ENCODE results near the gene SLC10A4.
"Not testable (repeated sequence)": the region's sequence is repeated elsewhere in the genome, so short reads cannot be mapped to it uniquely, and the experiment has no call there.

SLC10A4 gene

DNA sequence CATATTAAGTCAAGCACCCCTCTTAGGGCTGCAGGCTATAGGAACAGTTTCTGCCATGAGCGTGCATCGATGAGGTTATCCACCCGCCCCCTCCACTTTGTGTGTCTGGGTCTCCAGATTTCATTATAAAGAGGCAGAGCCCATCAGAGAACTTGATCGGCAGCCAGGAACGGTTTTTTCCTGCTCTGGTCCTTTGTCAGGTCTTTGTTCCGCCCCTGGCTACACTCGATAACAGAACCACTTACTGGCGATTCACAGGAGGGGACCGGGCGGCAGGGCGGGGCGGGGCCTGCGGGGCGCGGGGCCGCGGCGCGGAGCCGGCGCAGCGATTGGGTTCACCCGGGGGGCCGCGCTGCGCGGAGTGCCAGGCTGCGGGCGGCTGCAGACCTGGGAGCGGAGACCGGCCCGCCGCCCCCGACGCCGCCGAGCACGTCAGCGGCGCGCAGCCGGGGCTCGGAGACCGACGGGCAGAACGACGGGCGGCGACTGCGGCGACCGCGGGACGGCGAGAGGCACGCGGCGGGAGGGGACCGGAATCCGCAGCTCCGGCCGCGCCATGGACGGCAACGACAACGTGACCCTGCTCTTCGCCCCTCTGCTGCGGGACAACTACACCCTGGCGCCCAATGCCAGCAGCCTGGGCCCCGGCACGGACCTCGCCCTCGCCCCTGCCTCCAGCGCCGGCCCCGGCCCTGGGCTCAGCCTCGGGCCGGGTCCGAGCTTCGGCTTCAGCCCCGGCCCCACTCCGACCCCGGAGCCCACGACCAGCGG, at the start of gene SLC10A4:
TSS of gene SLC10A4 (plus strand) at position 338 of the 771 bp plus-strand sequence. CDS start at position 557, 219 bp downstream.
- DNase-seq, result no peak

DNA sequence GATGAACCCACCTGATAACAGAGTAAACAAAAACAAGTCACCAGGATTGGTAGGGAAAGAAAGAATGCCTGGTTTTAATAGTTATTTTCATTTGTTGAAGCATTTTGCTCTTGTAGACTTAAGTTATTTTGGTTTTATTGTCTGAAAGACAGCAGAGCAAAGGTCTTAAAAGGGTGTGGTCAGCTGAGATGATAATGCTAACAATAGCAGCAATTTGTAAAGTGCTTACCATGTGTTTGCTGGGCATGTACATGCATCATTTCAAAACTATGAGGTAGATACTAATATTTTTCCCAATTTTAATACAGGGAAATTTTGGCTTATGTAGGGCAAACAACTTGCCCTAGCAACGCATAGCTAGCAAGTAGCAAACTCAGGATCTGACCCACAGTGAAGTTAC, 46.8 kb upstream of the SLC10A4 start:
- no peak for DNase-seq

- DNase-seq, result no peak
Observed at GRCh38 chr4:48439988-48440387, 43.2 kb upstream of the SLC10A4 start.

DNA sequence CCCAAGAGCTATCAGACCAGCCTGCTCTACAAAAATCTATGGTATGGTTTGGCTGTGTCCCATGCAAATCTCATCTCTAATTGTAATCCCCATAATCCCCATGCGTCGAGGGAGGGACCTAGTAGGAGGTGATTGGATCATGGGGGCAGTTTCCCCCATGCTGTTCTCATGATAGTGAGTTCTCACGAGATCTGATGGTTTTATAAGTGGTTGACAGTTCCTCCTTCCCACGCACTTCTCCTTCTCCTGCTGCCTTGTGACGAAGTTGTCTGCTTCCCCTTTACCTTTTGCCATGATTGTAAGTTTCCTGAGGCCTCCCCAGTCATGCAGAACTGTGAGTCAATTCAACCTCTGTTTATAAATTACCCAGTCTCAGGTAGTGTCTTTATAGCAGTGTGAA, 42.2 kb upstream of the SLC10A4 start:
- DNase-seq, result not testable (repeated sequence)

- DNase-seq, result no peak
Observed at GRCh38 chr4:48445704-48446103, 37.4 kb upstream of the SLC10A4 start.

DNA sequence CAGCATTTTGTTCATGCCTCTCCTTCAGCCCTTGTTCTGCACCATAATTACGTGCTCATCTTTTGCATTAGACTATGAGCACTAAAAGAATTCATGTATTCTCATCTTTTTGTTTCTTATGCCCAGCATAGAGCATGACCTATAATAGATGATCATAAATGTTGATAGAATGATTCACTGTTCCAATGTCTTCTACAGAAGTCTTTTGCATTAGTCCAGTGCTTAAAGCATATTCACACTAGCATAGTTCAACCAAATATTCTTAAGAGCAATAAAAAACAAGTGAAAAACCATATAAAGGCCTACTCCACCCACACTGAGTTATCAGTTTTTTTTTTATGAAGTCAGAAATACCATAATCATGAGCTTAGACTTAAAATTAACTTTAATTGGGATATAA, 36.5 kb upstream of the SLC10A4 start:
- no peak for DNase-seq

DNA sequence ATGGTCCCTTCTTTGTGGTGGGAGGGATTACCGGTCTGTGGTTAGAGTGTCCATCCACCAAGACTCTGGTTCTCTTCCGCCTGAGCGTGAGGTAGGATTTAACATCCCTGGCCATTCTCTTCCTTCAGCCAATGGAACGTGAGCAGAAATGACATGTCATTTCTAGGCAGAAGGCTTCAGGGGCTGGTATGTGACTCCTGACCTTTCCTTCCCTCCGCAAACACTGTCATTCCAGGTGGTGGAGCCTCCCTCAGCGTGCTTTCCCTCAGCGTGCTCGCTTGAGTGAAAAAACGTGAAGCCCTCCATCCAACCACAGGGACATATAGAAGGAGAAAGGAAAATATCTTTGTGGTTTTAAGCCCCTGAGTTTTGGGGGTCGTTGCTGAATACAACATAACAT, 34.0 kb upstream of the SLC10A4 start:
- no peak for DNase-seq

- no peak for DNase-seq
Observed at GRCh38 chr4:48450740-48451139, 32.4 kb upstream of the SLC10A4 start.

DNA sequence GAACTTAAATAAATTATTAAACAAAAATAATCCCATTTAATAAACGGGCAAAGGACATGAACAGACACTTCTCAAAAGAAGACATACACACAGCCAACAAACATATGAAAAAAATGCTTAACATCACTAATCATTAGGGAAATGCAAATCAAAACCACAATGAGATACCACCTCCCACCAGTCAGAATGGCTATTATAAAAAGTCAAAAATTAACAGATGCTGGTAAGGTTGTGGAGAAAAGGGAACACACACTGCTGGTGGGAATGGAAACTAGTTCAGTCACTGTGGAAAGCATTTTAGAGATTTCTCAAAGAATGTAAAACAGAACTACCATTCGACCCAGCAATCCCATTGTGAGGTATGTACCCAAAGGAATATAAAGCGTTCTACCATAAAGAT, 31.5 kb upstream of the SLC10A4 start:
- DNase-seq, result not testable (repeated sequence)

GRCh38 chr4:48454591-48454990, 28.6 kb upstream of the SLC10A4 start:
- no peak for DNase-seq

DNA sequence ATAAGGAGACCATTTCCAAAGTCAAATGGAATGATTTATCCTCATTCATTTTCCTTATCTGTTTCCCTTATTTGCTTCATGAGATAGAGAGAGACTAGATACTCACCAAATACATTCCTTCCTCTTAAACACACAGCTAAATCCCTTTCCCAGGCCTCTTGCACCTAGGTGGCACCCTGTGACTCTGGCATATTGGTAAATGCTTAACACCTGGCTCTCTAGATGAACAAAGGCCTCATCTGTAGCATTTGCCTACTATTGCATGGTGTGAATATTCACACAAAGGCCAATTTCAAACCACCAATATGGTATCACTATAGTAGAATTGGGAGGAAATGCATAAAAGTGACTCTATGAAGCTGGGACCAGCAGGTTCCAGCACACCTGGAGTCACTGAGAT, 22.1 kb upstream of the SLC10A4 start:
- DNase-seq, result no peak

- no peak for DNase-seq
Observed at GRCh38 chr4:48462363-48462762, 20.8 kb upstream of the SLC10A4 start.

DNA sequence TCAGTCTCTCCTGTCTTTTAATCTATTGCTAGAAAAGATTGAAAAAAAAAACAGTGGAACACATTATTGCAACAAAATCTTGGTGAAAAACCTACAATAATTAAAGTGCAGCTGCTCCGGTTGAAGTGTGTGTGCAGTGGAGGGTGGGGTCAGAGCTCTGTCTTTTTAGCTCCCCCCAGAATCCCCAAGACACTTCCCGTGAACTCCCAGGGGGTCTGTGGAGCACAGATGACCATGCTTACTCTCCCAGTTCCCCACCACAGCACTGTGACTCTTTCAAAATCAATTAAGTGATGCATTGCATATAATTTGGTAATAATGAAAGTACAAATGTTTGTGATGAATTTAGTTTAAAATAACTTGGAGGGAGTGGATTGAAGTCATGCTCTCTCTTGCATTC, 15.7 kb upstream of the SLC10A4 start:
- no peak for DNase-seq

GRCh38 chr4:48467891-48468290, 15.3 kb upstream of the SLC10A4 start:
- no peak for DNase-seq

DNA sequence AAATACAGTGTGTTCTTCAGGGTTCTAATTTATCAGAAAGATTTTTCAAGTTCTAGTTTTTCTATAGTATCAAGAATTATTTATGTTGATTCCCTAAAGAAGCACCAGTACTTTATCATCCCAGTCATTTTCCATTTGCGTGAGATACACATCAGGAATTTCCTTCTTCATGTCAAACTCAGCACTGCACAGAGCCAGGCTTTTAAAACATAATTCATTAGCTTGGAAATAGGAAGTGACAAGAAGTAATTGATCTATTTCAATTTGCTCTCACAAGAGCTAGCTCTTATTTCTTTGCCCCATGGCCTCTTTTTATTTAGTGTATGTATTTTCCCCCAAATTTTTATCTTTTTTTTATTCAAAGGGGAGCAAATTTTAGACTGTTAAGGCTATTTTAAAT, 13.0 kb upstream of the SLC10A4 start:
- DNase-seq, result no peak

DNA sequence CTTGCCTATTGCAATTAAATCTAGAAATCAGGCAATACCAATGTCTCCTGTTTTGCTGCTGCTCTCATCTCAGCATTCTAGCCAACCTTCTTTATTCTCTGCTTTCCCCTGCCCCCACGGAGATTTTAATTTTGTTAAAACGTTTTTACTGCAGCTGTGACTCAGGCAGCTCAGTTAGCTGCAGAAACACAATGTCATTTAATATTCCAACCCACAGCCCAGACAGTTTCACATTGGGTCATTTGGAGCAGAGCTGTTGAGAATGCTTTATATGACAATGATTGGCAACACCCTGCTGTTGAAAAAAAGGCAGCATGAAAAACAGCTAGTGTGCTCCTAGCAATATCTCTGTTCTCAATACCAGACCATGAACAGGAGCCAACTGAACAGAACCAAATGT, 12.6 kb upstream of the SLC10A4 start:
- DNase-seq, result no peak

- no peak for DNase-seq
Observed at GRCh38 chr4:48472794-48473193, 10.3 kb upstream of the SLC10A4 start.

DNA sequence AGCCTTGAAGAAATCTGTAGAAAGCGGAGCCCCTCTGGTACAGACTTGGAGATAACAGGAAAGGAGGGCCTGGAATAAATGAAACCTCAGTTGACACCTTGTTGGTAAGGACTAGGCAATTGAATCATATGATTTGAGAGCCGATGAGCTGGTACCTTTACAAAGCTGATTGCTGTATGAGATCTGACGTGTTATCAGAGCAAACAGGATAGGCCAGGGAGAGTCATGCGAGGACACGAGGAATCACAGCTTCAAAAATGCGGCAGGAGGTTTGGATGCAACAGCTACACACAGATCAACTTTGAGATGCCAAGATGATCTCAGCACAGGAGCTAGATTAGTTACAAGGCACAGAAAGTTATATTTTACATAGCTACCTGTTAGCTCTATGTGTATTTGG, 7.4 kb upstream of the SLC10A4 start:
- DNase-seq, result no peak

- DNase-seq, result no peak
Observed at GRCh38 chr4:48478273-48478672, 4.9 kb upstream of the SLC10A4 start.

- no peak for DNase-seq
Observed at GRCh38 chr4:48481581-48481980, 1.6 kb upstream of the SLC10A4 start.

DNA sequence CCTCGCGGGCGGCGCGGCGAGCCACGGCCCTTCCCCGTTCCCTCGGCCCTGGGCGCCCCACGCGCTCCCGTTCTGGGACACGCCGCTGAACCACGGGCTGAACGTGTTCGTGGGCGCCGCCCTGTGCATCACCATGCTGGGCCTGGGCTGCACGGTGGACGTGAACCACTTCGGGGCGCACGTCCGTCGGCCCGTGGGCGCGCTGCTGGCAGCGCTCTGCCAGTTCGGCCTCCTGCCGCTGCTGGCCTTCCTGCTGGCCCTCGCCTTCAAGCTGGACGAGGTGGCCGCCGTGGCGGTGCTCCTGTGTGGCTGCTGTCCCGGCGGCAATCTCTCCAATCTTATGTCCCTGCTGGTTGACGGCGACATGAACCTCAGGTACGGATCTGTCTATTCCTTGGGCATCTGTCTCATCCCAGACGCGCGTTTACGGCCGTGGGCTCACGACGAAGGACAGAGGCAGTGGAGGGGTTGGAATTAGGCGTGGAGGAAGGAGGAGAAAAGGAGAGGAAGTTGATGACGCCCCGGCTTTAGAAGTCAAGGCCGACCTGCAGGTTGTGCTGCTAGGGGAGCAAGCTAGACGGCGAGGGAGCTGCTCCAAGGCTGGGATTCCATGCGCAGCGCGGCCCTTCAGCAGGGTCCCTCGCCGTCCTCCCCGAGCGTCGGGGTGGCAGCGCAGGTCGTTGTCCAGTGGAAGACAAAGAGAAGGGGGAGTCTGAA, 792 bp downstream of the SLC10A4 start:
- no peak for DNase-seq

DNA sequence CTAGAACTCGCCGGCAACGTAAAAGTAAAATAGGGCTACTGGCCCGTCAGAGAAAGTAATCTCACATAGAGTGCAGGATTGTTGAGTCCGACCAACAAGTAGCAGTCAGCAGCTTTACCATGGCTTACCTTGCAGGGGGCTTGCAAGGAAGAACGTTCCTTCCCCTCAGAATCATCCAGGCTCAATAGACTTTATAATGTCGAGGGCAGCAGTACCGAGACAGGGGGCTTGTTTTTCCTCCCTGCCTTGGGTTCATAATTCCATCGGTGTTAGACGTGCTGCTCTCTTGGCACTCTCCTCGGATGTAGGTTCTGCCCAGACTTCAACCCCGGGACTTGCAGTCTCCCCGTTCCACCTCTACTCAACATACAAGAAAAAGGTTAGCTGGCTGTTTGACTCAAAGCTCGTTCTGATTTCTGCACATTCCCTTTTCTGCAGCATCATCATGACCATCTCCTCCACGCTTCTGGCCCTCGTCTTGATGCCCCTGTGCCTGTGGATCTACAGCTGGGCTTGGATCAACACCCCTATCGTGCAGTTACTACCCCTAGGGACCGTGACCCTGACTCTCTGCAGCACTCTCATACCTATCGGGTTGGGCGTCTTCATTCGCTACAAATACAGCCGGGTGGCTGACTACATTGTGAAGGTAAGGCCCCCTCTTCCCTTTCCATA, 1.5 kb downstream of the SLC10A4 start:
- no peak for DNase-seq

DNA sequence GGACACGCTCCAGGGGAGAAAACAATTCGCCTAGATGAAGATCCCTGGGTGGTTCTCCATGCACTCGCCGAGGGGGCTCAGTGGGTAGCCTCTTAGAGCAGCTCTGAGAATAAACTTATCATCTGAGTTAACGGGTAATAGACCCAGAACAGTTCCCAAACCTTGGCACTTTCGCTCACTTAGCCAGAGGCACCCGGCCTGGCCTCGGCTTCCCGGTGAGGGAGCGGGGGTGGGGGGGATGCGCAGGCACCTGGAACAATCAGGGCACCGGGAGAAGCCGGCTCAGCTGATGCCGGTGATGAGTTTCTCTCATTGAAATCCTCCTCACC, 6.5 kb downstream of the SLC10A4 start:
- DNase-seq, result no peak

GRCh38 chr4:48490012-48490679, 7.0 kb downstream of the SLC10A4 start, which contains the start of gene ZAR1:
ZAR1 (plus strand) TSS chr4:48490252; CDS start chr4:48490292, 40 bp downstream.
- DNase-seq, result no peak
